ENCODE measurements around the gene RAD51B. TPM values are rescaled to one million over a fixed set of nuclear protein-coding genes. Genes with fewer than 3 reads are reported as not detected.

Gene RAD51B
- total and polyA plus RNA-seq, 2 of the 13 experiments (the other 11 are each of a cell fraction or from before 2014, with no cell fraction given): 7.0 to 9.5 TPM

DNA sequence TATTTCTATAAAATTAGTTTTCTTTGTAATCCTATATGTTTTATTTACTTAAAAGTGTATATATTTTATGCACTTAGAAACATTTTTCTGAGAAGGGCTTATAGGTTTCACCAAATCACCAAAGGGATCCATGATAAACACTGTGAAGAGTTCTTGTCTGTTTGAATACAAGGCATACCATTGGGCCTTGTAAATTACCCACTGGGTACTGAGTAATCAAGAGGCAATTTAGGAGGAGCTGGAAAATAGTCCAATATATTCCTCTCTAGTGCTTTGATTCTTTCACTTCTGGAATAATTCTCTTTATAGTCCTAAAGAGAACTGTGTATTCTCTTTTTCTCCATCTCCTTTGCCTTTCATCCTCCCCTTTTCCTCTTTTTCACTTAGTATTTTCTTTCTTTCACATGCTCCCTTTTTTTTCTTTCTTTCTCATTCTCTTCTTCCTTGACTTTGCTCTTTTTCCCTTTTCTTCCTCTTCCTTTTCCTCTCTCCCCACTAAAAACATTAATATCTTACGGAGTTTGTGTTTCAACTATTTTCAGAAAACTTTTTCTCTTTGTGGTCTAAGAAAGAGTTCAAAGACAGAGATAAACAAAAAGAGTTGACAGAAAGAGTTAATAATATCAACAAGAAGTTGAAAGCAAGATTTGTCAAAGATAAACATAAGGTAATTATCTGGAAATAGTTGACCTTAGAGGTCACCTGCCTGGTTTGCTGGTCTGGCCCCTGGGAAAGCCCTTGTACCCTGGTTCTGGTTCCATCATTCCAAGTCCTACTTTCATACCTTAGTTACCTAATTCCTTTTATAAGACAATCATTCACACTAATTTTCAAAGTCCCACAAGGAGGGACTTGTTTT is 435.3 kb downstream of the RAD51B start (continued):
- TF ChIP-seq, protein P1, sequence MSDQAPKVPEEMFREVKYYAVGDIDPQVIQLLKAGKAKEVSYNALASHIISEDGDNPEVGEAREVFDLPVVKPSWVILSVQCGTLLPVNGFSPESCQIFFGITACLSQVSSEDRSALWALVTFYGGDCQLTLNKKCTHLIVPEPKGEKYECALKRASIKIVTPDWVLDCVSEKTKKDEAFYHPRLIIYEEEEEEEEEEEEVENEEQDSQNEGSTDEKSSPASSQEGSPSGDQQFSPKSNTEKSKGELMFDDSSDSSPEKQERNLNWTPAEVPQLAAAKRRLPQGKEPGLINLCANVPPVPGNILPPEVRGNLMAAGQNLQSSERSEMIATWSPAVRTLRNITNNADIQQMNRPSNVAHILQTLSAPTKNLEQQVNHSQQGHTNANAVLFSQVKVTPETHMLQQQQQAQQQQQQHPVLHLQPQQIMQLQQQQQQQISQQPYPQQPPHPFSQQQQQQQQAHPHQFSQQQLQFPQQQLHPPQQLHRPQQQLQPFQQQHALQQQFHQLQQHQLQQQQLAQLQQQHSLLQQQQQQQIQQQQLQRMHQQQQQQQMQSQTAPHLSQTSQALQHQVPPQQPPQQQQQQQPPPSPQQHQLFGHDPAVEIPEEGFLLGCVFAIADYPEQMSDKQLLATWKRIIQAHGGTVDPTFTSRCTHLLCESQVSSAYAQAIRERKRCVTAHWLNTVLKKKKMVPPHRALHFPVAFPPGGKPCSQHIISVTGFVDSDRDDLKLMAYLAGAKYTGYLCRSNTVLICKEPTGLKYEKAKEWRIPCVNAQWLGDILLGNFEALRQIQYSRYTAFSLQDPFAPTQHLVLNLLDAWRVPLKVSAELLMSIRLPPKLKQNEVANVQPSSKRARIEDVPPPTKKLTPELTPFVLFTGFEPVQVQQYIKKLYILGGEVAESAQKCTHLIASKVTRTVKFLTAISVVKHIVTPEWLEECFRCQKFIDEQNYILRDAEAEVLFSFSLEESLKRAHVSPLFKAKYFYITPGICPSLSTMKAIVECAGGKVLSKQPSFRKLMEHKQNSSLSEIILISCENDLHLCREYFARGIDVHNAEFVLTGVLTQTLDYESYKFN (CRISPR knock-in tag; conservative IDR thresholded peaks at IDR 0.05): peak; percentile 75
- no peak for TF ChIP-seq TOE1 (CRISPR knock-in tag; IDR thresholded peaks at IDR 0.05)
- no peak for TF ChIP-seq ZSCAN31 (CRISPR knock-in tag; IDR thresholded peaks at IDR 0.05; ENCODE audit: low read depth)
- peak in 1 of 2 experiments; percentile 89; a peak in 2 of 4 replicates for TF ChIP-seq EP300 (IDR thresholded peaks at IDR 0.05; ENCODE audit: low read depth in 2 of 2, low read length in 2 of 2)
- peak; percentile 50; the same call in 1 of the 2 replicates for TF ChIP-seq EP300 (CRISPR knock-in tag; IDR thresholded peaks at IDR 0.05; ENCODE audit: borderline replicate concordance)
- no peak for TF ChIP-seq SAP130 (CRISPR knock-in tag; IDR thresholded peaks at IDR 0.05; ENCODE audit: low read depth)
- peak; percentile 52; the same call in 1 of the 2 replicates for TF ChIP-seq RXRB (CRISPR knock-in tag; IDR thresholded peaks at IDR 0.05; ENCODE audit: borderline replicate concordance)
- no peak for TF ChIP-seq ZNF839 (CRISPR knock-in tag; IDR thresholded peaks at IDR 0.05; ENCODE audit: borderline replicate concordance)
- no peak for TF ChIP-seq ZNF180 (CRISPR knock-in tag; IDR thresholded peaks at IDR 0.05; ENCODE audit: borderline replicate concordance, low read depth)
- no peak for TF ChIP-seq ZNF260 (CRISPR knock-in tag; IDR thresholded peaks at IDR 0.05; ENCODE audit: borderline replicate concordance, low read depth)

Measured in HepG2 (cell line).